NT2/D1 (cell line): ENCODE measurements around the gene UNC45B.

Experiments used
- SUZ12 ChIP-seq: IDR thresholded peaks from 2 replicates; pipeline ENCODE4 v1.6.1; 2011; ENCODE audit not compliant: insufficient read length, insufficient read depth; ENCODE audit errors: extremely low read depth
- YY1 ChIP-seq: IDR thresholded peaks from 2 replicates; pipeline ENCODE4 v1.6.1; 2011; ENCODE audit not compliant: insufficient read length, insufficient read depth
- ZNF274 ChIP-seq: IDR thresholded peaks from 2 replicates; pipeline ENCODE4 v1.6.1; 2011; ENCODE audit warnings: mild to moderate bottlenecking, low read depth, low read length

DNA sequence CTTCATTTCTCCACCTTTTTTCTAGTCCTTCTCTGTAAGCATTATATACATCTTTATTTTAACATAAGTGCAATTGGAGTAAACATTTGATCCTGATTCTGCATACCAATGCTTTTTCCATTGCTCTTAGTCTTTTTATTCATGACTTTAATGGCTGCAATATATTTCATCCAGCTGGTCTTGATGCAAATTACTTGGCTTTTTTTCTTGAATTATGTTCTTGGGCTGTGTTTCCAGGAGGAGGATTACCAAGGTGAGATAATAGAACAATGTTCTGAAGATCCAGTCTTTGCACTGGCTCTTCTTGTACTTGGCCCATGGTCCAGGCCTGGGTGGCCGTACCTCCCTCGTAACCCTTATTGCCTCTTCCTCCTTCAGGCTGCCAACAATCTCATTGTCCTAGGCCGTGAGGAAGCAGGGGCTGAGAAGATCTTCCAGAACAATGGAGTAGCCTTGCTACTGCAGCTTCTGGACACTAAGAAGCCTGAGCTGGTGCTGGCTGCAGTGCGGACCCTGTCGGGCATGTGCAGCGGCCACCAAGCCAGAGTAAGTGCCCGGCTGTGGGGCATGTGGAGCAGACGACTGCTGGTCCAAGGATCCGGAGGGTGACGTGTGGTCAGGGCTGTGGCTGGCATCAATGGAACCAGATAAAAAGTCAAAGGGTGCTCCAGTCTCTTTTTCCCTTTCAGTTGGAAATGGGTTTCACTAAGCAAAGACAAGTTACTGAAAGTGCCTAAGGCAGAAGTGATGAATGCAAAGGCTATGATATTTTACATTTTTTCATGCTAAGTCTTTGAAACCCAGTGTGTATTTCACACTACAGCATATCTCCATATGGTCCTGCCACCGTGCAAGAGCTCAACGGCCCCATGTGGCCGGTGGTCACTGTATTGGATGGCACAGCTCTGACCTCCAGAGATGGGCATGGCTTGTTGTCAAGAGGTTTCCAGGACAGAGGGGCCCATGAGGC, 6.9 kb downstream of the UNC45B start:
- TF ChIP-seq SUZ12 (no peak), ZNF274 (no peak), YY1 (no peak)
